Activated CD4-positive, alpha-beta T cell treated with anti-CD3 and anti-CD28 coated beads, Interleukin-10, Interleukin-2, amounts not matched to agents 100 ng/mL and 50 ng/mL, durations not matched to agents 16 hours and 8 hours (primary cell): ENCODE data around the gene GPBP1.
"Not testable (repeated sequence)": the region's sequence is repeated elsewhere in the genome, so short reads cannot be mapped to it uniquely, and the experiment has no call there.

Experiments
- DNase-seq: peaks from one replicate; pipeline ENCODE4 v3.0.0-alpha.2; 2020

Gene GPBP1

DNA sequence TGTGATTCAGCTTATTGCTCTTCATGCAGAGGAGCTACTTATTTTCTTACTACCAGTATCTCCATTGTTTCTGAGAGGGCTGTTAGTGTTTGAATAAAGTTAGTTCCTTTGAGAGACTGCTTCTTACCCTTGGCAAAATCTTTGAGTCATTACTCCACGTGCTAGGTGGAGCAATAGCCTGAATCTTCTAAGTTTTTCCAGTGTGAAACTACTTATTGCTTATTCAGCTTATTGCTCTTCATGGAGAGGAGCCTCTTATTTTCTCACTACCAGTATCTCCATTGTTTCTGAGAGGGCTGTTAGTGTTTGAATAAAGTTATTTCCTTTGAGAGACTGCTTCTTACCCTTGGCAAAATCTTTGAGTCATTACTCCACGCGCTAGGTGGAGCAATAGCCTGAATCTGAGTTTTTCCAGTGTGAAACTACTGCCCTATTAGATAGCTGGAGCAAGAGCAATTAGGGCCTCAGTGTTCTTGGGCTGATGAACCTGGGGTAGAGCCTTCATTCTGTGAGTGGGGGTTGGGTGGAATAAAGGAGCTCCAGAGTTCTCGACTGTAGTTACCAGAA is 41.9 kb downstream of the GPBP1 start:
- peak; percentile 7 for DNase-seq

- no peak for DNase-seq
These were observed 42.9 kb downstream of the GPBP1 start for GRCh38 chr5:57216714-57217113.

- DNase-seq, result peak; percentile 40
These were observed 45.5 kb downstream of the GPBP1 start for GRCh38 chr5:57219386-57219785.

- peak; percentile 73 for DNase-seq
These were observed 47.2 kb downstream of the GPBP1 start for GRCh38 chr5:57221049-57221568.

DNA sequence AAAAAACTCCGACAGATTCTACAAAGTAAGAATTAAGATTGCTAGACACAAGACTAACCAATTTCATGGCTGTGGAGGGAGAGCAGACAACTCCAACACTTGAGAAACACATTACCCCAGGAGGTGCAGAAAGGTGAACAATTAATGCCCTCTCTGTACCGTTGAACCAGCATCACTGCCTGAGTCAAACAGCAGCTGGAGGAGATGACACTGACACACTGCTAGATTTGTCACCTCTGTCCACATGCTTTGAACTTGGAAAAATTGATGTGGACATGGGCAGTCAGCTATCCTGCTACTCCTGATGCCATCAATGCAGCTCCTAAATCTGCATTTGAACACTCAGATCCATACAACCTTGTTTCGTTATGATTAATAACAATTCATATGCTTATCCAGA is 51.7 kb downstream of the GPBP1 start:
- peak; percentile 34 for DNase-seq

- no peak for DNase-seq
These were observed 55.5 kb downstream of the GPBP1 start for GRCh38 chr5:57229313-57229712.

GRCh38 chr5:57231607-57232006 is 57.7 kb downstream of the GPBP1 start:
- DNase-seq, result no peak

GRCh38 chr5:57232293-57233033 is 58.6 kb downstream of the GPBP1 start:
- no peak for DNase-seq

GRCh38 chr5:57243286-57244137 is 69.7 kb downstream of the GPBP1 start:
- no peak for DNase-seq

GRCh38 chr5:57244331-57244730 is 70.5 kb downstream of the GPBP1 start:
- no peak for DNase-seq

DNA sequence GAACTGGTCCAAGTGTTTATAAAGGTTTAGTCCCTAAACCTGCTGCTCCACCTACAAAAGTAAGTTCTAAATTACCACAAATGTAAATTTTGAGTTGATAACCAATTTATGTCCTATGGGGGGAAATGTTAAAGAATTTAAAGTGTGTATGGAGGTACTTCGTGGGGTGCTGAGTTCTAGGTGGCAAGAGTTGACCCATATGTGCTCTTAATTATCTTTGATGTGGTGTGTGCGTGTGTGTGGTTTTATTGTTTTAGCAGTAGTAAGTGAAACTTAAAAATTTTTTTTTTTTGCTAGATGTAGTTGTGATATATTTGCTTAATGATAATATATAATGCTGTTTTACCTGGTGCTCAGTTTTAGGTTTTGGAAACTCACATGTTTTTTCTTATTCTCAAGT is 72.6 kb downstream of the GPBP1 start:
- DNase-seq, result no peak

DNA sequence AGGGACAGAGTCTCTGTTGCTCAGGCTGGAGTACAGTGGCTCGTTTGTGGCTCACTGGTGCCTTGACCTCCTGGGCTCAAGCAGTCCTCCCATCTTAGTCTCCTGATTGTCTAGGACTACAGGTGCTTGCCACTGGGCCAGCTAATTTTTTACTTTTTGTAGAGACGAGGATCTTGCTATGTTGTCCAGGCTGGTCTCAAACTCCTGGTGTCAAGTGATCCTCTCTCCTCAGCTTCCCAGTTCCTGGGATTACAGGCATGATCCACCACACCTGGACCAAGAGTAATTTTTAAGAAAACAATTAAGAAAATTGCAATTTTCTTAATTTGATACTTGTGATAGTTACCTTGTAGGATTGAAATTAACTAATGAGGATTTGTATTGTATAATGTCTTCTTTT is 73.9 kb downstream of the GPBP1 start:
- DNase-seq, result no peak

GRCh38 chr5:57249265-57249874 is 75.5 kb downstream of the GPBP1 start:
- DNase-seq, result no peak

- peak; percentile 50 for DNase-seq
These were observed 84.2 kb downstream of the GPBP1 start for GRCh38 chr5:57258052-57258451.

DNA sequence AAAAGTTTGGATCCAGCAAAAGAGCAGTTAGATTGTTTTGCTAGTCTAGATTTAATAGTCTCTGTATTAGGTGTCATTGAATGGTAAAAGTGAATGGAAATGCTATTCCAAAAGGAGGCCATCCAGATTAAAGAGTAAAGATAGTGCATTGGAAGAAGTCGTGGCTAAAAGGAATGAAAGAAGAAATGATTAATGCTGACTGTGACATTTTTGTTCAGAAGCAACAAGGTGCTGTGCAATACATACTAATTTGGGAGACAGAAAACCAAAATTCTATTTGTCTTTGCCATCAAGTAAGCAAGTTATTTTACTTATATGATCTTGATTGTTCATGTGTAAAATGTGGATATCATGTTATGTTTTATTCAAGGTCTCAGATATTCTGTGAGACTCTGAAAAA is 85.1 kb downstream of the GPBP1 start:
- no peak for DNase-seq

GRCh38 chr5:57259704-57260103 is 85.8 kb downstream of the GPBP1 start:
- no peak for DNase-seq

DNA sequence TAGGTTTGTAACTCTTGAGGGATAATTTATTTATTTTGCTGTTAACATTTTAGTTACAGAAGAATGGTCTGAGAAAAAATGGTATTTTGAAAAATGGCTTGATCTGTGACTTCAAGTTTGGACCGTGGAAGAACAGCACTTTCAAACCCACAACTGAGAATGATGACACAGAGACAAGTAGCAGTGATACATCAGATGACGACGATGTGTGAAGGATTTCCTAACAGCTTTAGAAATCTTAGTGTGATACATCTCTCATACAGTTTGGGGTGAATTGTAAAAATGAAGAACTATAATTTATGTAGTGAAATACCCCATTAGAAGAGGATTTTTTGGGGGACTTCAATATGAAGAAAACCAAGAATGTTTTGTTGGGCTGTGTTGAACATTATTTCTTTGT is 88.7 kb downstream of the GPBP1 start:
- DNase-seq, result peak; percentile 18

GRCh38 chr5:57267805-57268204 is 93.9 kb downstream of the GPBP1 start:
- DNase-seq, result no peak

- no peak for DNase-seq
These were observed 102.5 kb downstream of the GPBP1 start for GRCh38 chr5:57276353-57276752.

DNA sequence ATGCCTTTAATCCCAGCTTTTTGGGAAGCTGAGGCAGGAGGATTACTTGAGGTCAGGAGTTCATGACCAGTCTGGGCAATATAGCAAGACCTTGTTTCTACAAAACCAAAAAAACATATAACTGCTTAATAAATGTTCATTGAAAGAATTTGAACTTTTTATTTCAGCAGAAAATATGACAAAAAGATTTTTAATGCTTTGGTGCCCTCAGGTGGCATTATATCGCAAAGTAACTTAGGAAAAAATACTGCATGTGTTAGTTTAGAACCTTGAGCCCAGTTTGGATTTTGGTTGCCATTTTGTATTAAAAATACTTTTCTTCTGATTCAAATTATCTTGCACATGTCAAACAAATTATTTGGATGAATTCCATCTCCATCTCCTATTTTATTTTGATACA is 103.2 kb downstream of the GPBP1 start:
- DNase-seq, result no peak

DNA sequence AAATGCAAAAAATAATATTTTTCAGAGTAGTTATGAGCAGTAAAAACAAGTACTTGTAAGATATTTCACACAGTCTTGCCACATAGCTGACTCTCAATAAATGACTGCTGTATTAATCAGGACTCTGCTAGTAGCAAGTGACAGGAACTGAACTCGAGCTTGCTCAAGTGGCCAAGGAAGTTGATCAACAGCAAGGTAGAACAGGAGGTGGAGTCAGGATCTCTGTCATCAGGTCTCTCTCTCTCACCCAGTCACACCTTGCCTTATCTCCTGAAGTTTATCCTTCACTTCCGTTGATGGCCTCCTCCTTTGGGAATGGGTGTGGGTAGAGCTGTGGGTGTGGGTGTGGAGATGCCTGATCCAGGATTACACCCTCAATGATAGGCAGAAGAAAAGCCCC is 107.0 kb downstream of the GPBP1 start:
- no peak for DNase-seq

DNA sequence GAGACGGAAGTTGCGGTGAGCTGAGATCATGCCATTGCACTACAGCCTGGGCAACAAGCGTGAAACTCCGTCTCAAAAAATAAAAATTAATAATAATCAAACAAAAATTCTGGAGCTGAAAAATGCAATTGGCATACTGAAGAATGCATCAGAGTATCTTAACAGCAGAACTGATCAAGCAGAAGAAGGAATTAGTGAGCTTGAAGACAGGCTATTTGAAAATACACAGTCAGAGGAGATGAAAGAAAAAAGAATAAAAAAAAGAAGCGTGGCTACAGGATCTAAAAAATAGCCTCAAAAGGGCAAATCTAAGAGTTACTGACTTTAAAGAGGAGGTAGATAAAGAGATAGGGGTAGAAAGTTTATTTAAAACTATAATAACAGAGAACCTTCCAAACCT is 111.2 kb downstream of the GPBP1 start:
- not testable (repeated sequence) for DNase-seq

DNA sequence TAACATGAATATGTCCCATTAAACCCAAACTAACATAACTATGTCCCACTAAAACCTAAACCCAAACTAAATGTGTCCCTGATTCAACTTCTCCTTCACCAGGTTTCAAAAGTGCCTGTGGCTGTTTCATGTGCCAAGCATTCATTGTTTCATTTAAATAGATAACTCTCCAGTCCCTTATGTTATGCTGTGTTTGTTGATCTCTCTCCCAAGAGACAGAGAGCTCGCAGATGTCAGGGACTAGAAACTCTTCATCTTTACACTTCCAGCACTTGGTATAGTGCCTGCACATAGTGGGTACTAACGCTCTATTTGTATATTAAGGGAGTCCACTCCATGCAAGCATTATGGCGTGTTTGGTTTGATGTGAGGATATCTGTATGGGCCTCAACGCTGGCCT is 118.0 kb downstream of the GPBP1 start:
- DNase-seq, result no peak
